ENCODE measurements around the gene BCL7B. TPM values are rescaled to one million over a fixed set of nuclear protein-coding genes. Genes with fewer than 3 reads are reported as not detected.

The BCL7B gene
- total and polyA plus RNA-seq, 2 of the 13 experiments (the other 11 are each of a cell fraction or from before 2014, with no cell fraction given): 24.3 to 38.2 TPM

GRCh38 chr7:73560109-73560835 lies 2.8 kb upstream of the BCL7B start (continued):
- TF ChIP-seq, protein P1, sequence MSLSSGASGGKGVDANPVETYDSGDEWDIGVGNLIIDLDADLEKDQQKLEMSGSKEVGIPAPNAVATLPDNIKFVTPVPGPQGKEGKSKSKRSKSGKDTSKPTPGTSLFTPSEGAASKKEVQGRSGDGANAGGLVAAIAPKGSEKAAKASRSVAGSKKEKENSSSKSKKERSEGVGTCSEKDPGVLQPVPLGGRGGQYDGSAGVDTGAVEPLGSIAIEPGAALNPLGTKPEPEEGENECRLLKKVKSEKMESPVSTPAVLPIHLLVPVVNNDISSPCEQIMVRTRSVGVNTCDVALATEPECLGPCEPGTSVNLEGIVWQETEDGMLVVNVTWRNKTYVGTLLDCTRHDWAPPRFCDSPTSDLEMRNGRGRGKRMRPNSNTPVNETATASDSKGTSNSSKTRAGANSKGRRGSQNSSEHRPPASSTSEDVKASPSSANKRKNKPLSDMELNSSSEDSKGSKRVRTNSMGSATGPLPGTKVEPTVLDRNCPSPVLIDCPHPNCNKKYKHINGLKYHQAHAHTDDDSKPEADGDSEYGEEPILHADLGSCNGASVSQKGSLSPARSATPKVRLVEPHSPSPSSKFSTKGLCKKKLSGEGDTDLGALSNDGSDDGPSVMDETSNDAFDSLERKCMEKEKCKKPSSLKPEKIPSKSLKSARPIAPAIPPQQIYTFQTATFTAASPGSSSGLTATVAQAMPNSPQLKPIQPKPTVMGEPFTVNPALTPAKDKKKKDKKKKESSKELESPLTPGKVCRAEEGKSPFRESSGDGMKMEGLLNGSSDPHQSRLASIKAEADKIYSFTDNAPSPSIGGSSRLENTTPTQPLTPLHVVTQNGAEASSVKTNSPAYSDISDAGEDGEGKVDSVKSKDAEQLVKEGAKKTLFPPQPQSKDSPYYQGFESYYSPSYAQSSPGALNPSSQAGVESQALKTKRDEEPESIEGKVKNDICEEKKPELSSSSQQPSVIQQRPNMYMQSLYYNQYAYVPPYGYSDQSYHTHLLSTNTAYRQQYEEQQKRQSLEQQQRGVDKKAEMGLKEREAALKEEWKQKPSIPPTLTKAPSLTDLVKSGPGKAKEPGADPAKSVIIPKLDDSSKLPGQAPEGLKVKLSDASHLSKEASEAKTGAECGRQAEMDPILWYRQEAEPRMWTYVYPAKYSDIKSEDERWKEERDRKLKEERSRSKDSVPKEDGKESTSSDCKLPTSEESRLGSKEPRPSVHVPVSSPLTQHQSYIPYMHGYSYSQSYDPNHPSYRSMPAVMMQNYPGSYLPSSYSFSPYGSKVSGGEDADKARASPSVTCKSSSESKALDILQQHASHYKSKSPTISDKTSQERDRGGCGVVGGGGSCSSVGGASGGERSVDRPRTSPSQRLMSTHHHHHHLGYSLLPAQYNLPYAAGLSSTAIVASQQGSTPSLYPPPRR (CRISPR knock-in tag; IDR thresholded peaks at IDR 0.05; ENCODE audit: borderline replicate concordance): no peak
- TF ChIP-seq ZNF10 (CRISPR knock-in tag; IDR thresholded peaks at IDR 0.05; ENCODE audit: borderline replicate concordance, low read depth) (no peak), SCMH1 (CRISPR knock-in tag; IDR thresholded peaks at IDR 0.05; ENCODE audit: borderline replicate concordance) (no peak), ATAD3A (CRISPR knock-in tag; IDR thresholded peaks at IDR 0.05) (no peak), MTF1 (CRISPR knock-in tag; IDR thresholded peaks at IDR 0.05) (no peak), SRSF1 (optimal IDR thresholded peaks at IDR 0.05; ENCODE audit: low read depth, low read length) (no peak), CBX2 (IDR thresholded peaks at IDR 0.05; ENCODE audit: low read depth, low read length) (no peak), CBX2 (CRISPR knock-in tag; IDR thresholded peaks at IDR 0.05; ENCODE audit: low read depth) (no peak), PHB2 (IDR thresholded peaks at IDR 0.05; ENCODE audit: partially characterized antibody) (no peak), ZNF251 (CRISPR knock-in tag; IDR thresholded peaks at IDR 0.05) (no peak), ARNTL (CRISPR knock-in tag; IDR thresholded peaks at IDR 0.05) (no peak), ZNF460 (CRISPR knock-in tag; IDR thresholded peaks at IDR 0.05; ENCODE audit: borderline replicate concordance) (no peak), JUND (CRISPR knock-in tag; IDR thresholded peaks at IDR 0.05) (no peak; the same call in 1 of the 2 replicates), MXD3 (CRISPR knock-in tag; IDR thresholded peaks at IDR 0.05) (no peak), ZBTB8A (CRISPR knock-in tag; IDR thresholded peaks at IDR 0.05; ENCODE audit: borderline replicate concordance, low read depth) (no peak), EP300 (IDR thresholded peaks at IDR 0.05; ENCODE audit: low read depth in 2 of 2, low read length in 2 of 2) (no peak), EP300 (CRISPR knock-in tag; IDR thresholded peaks at IDR 0.05; ENCODE audit: borderline replicate concordance) (no peak), ELF1 (CRISPR knock-in tag; IDR thresholded peaks at IDR 0.05) (no peak), TSC22D2 (CRISPR knock-in tag; IDR thresholded peaks at IDR 0.05; ENCODE audit: borderline replicate concordance) (no peak), ZNF761 (CRISPR knock-in tag; conservative IDR thresholded peaks at IDR 0.05) (no peak), RARA (CRISPR knock-in tag; IDR thresholded peaks at IDR 0.05) (peak; percentile 51), FOSL2 (CRISPR knock-in tag; IDR thresholded peaks at IDR 0.05) (peak; percentile 73)
- TF ChIP-seq, protein P2, sequence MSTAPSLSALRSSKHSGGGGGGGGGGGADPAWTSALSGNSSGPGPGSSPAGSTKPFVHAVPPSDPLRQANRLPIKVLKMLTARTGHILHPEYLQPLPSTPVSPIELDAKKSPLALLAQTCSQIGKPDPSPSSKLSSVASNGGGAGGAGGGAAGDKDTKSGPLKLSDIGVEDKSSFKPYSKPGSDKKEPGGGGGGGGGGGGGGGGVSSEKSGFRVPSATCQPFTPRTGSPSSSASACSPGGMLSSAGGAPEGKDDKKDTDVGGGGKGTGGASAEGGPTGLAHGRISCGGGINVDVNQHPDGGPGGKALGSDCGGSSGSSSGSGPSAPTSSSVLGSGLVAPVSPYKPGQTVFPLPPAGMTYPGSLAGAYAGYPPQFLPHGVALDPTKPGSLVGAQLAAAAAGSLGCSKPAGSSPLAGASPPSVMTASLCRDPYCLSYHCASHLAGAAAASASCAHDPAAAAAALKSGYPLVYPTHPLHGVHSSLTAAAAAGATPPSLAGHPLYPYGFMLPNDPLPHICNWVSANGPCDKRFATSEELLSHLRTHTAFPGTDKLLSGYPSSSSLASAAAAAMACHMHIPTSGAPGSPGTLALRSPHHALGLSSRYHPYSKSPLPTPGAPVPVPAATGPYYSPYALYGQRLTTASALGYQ (CRISPR knock-in tag; IDR thresholded peaks at IDR 0.05): no peak
